Right atrium auricular region (tissue), 2 donors: ENCODE data around the gene IGF2R. TPM values are rescaled to one million over a fixed set of nuclear protein-coding genes. Genes with fewer than 3 reads are reported as not detected.
"Not testable (repeated sequence)": the region's sequence is repeated elsewhere in the genome, so short reads cannot be mapped to it uniquely, and the experiment has no call there.

ENCODE experiments used
- DNase-seq: peaks from one replicate; pipeline ENCODE4 v3.0.0-alpha.2; 2019; ENCODE audit warnings: low spot score
- H3K27ac ChIP-seq, 2 donors: fragments of 200-600 bp; sonication (generic); 1 replicate in 1 of 2; 2 replicates in 1 of 2; pipeline ENCODE4 v1.5.1; 2016 to 2019
- H3K27me3 ChIP-seq, 2 donors: fragments of 200-600 bp; sonication (generic); one replicate each; pipeline versions ENCODE4 v1.5.1 to v1.6.0; 2017 to 2019
- H3K36me3 ChIP-seq: fragments of 200-600 bp; sonication (generic); one replicate; pipeline ENCODE4 v1.5.1; 2016
- H3K4me1 ChIP-seq, 2 donors: fragments of 200-600 bp; sonication (generic); one replicate each; pipeline versions ENCODE4 v1.5.1 to v1.6.0; 2017 to 2019
- H3K4me3 ChIP-seq, 2 donors: fragments of 200-600 bp; sonication (generic); 1 replicate in 1 of 2; 2 replicates in 1 of 2; pipeline ENCODE4 v1.5.1; 2017 to 2019; ENCODE audit warnings: mild to moderate bottlenecking in 1 of 2, moderate library complexity in 1 of 2
- H3K9me3 ChIP-seq, 2 donors: fragments of 200-600 bp; sonication (generic); one replicate each; pipeline ENCODE4 v1.5.1; 2019
- total RNA-seq, 2 donors: library from RNA; depleted of rRNA; stranded (reverse); fragments of >200 nt; gene quantifications; one replicate each; pipeline ENCODE4 v1.1.0, GENCODE V29; 2016
- TF ChIP-seq, protein P1 (sequence below), 2 donors: fragments of 200-600 bp; sonication (generic); IDR thresholded peaks; one replicate each; pipeline ENCODE4 v1.5.1; 2019; ENCODE audit warnings: antibody characterized with exemption in 2 of 2

IGF2R gene
- total RNA-seq, 2 donors from 2014 or later = 47.9 to 48.9 TPM

DNA sequence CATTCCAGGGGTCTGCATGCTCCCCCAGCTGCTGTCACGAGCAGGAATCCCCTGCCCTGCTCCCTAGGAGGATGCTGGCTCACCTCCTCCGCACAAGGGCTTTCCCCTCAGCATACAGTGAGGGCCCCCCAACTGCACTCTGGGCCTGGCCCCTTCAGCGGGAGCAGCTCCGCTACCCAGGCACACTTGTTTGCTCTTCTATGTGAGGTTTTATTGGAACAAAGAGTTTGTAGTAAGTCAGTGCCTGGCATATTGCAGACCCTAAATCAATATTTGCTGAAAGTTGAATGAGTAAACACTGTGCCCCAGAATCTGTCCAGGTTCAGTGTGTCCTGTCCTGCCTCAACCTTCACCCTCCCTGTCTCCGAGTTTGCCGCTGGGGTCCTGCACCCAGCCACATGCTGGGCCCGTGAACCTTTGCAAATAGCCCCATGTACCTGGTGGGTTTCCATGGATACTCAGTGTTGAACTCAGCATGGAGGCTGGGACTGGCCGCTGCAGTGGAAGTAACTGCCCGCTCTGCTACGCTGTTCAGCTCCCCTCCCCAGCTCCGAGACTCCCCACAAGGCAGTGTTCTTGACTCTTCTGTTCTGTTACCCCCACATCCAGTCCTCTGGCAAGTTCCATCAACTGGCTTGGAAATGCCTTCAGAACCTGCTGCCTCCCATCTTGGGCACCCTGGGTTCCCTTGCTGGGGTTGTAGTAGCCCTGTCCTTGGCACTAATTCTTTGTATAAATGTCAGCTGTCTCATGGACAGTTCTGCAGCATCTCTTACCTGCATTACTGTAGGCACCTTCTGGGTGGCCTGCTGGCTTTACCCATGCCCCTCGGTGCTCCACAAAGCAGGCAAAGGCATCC, 168.5 kb downstream of the IGF2R start:
- H3K27me3 ChIP-seq = no peaks in the 10 kb centered on the region
- H3K4me3 ChIP-seq = no peak overlapping the region
- peaks cover 0 to 4% of the 10 kb centered on the region in 2 donors for H3K4me1 ChIP-seq
- H3K9me3 ChIP-seq = no peaks in the 10 kb centered on the region
- TF ChIP-seq, protein P1, sequence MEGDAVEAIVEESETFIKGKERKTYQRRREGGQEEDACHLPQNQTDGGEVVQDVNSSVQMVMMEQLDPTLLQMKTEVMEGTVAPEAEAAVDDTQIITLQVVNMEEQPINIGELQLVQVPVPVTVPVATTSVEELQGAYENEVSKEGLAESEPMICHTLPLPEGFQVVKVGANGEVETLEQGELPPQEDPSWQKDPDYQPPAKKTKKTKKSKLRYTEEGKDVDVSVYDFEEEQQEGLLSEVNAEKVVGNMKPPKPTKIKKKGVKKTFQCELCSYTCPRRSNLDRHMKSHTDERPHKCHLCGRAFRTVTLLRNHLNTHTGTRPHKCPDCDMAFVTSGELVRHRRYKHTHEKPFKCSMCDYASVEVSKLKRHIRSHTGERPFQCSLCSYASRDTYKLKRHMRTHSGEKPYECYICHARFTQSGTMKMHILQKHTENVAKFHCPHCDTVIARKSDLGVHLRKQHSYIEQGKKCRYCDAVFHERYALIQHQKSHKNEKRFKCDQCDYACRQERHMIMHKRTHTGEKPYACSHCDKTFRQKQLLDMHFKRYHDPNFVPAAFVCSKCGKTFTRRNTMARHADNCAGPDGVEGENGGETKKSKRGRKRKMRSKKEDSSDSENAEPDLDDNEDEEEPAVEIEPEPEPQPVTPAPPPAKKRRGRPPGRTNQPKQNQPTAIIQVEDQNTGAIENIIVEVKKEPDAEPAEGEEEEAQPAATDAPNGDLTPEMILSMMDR (IDR thresholded peaks at IDR 0.05) = no peak
- peak; percentile 55 for DNase-seq
- no peaks in the 10 kb centered on the region for H3K36me3 ChIP-seq
- no peak overlapping the region for H3K27ac ChIP-seq

DNA sequence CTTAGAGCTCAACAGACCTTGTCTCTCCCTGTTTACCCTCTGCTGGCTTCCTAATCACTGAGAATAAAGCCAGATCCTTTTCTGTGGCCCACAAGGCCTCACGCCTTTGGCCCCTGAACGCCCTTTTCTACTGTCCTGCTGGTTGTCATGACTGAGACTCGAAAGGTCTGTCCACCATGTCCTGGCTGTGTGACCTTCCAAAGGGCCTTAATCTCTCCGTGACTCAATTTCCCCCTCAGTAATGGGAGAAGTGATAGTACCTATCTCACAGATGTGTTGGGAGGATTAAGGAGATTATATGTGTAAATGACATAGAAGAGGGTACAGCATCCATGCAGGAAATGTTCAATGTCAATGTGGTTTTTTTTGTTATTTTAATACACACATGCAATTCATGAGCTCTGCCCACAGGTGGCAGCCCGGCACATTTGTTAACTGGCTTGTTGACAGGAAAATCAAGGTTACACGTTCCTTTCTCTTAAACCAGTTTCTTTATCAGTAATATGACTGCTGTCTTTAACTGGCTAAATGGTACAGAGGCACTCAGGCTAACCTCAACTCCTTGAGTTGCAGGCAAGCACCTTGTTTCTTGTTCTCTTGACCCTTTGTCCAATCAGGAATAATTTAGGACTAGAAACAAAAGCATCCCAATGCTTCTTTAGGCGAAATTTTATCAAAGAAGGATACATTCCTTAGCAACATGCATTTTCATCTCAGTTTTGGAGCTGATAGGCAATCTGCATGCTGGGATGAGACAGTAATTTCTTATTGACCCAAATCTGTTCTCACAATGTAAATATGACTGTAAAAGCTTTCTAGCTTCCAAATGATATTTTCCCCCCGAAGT, 169.3 kb downstream of the IGF2R start:
- Histone ChIP-seq H3K36me3 (no peaks in the 10 kb centered on the region), H3K27ac (no peak overlapping the region), H3K9me3 (no peaks in the 10 kb centered on the region), H3K4me1 (peaks cover 0 to 4% of the 10 kb centered on the region in 2 donors), H3K27me3 (no peaks in the 10 kb centered on the region), H3K4me3 (no peak overlapping the region)
- DNase-seq = peak; percentile 71
- TF ChIP-seq, protein P1 (IDR thresholded peaks at IDR 0.05) = peak; percentile 57 to 79

DNA sequence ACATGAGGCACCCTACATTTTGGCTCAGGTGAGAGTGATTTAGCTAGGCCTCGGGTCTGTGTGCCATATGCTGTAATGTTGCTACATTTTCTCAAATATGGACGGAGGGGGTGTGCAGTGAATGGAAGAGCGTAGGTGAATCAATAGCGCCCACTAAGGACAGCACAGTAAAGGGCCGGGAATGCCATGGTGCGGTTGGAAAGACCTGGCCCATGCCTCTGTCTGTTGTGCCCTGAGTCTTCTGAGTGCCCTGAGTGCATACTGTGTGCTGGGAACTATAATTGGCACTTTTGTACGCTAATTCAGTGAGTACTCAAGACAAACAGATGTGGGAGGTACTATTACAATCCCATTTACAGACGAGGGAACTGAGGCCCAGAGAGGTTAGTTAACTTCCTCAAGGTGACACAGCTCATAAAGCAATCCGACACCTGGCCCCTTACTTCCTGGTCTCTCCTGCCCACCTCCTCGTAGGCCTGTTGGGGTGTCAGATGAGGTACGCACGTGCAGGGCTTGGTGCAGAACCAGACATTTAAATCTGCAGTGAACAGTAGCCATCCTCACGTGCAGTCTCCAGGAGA, 170.0 kb downstream of the IGF2R start:
- peaks cover 0 to 4% of the 10 kb centered on the region in 2 donors for H3K4me1 ChIP-seq
- H3K27me3 ChIP-seq = no peaks in the 10 kb centered on the region
- peak; percentile 21 for DNase-seq
- no peaks in the 10 kb centered on the region for H3K9me3 ChIP-seq
- H3K36me3 ChIP-seq = no peaks in the 10 kb centered on the region
- no peak overlapping the region for H3K27ac ChIP-seq
- H3K4me3 ChIP-seq = no peak overlapping the region
- TF ChIP-seq, protein P1 (IDR thresholded peaks at IDR 0.05) = no peak

DNA sequence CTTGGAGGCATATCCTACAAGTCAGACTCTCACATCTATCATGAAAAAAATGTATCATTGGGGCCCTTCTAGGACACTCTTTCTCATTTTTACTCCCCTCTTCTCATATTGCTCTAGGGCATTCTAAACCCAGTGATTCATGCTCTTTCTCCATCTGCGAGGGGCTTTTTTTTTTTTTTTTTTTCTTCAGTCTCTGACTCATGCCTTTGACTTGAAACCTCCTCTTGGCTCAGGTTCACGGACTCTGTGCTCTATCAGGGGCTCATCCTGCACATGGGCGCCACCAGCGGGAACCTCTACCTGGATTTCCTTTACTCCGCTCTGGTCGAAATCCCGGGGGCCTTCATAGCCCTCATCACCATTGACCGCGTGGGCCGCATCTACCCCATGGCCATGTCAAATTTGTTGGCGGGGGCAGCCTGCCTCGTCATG, 170.6 kb downstream of the IGF2R start:
- Histone ChIP-seq H3K27ac (no peak overlapping the region), H3K4me3 (no peak overlapping the region), H3K27me3 (no peaks in the 10 kb centered on the region), H3K4me1 (peaks cover 0 to 4% of the 10 kb centered on the region in 2 donors), H3K9me3 (no peaks in the 10 kb centered on the region), H3K36me3 (no peaks in the 10 kb centered on the region)
- TF ChIP-seq, protein P1 (IDR thresholded peaks at IDR 0.05) = no peak
- peak; percentile 42 for DNase-seq

DNA sequence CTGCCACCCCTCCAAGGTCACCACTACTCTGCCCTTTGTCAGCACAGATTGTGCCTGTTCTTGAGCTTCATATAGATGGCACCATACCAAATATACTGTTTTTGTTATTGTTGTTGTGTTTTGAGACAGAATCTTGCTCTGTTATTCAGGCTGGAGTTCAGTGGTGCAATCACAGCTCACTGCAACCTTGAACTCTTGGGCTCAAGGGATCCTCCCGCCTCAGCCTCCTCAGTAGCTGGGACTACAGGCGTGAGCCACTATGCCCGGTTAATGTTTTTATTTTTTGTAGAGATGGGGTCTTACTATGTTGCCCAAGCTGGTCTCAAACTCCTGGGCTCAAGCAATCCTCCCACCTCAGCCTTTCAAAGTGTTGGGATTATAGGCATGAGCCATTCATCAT, 171.6 kb downstream of the IGF2R start:
- not testable (repeated sequence) for H3K9me3 ChIP-seq, DNase-seq, H3K4me3 ChIP-seq, H3K27me3 ChIP-seq, H3K4me1 ChIP-seq, H3K27ac ChIP-seq, H3K36me3 ChIP-seq
